Activated CD4-positive, alpha-beta T cell treated with anti-CD3 and anti-CD28 coated beads, Interleukin-2, amount 50 U/mL, for 4 hours (primary cell): ENCODE results near the gene FAM13C.

ENCODE experiments used
- DNase-seq, 2 experiments: peaks; one replicate each; pipeline ENCODE4 v3.0.0-alpha.2; 2020

FAM13C gene

DNA sequence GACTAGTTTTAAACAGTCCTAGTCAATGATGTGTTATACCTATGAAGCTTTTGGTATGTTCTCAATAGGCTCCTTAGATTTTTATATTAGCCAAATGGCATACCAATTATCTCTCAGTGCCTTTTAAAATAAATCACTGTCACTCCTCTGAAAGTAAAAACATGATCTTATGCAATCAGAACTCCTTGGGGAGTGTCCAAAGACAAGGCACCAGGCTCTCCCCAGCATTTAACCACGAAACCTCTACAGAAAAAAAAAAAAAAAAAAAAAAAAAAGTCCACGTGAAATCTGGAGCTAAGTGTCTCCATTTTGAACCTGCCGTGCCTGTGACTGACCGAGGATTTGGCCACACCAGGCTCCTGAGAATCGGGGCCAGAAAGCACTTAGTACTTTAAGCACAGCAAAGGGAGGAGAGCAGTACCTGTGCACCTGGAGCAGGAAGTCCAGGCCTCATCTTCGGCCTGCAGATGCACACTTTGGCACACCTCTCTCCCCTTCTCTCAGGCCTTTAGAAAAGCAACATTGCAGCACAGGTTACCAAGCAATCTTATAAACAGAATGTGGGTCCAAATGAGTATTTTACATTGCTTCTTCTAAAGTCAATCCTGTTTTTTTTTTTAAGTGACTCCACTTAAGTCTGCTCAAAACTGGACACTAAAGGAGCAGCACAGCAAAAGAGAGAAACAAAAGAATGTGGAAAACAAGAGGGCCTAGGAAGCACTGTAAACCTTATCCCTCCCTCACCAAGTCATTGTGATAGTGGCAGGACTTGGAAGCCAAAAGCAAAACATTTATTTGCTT lies 1.5 kb downstream of the FAM13C start:
- no peak for DNase-seq

GRCh38 chr10:59358576-59358975 lies 3.8 kb downstream of the FAM13C start:
- DNase-seq: no peak

DNA sequence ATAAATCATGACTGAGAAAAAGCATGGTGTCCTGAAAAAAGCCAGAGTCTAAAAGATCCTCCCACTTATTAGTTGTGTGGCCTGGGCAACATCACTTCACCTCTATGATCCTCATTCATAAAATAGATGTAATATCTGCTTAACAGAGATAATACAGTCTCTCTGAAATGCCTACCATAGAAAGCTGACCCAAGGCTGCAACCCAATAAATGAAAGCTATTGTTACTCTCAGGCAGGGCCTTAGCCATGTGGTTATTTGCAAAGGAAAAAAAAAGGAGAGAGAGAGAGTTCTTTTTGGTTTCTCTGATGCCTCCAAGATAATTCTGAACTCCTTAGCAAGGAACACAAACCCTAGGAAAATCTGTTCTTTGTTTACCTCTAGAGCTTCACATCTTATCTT lies 7.9 kb downstream of the FAM13C start:
- DNase-seq: no peak

GRCh38 chr10:59350558-59350957 lies 11.8 kb downstream of the FAM13C start:
- DNase-seq: no peak

DNA sequence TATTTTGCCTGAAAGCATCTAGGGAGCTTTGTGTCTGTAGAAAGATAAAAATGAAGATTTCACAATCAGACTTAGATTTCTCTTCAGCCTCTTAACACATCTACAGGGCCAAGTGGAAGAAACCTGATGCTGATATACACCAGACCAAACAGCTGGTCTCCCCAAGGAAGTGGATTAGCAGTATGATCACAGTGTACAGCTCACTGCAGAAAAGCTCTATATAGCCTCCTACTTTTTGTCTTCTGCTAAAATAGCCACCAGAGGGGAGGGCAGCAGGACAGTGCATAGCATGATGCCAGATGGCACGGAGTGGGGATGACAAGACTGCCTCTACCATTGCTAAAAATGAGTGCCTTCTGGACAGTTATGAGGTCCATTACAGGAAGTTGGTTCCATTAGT lies 16.0 kb downstream of the FAM13C start:
- DNase-seq: no peak

- DNase-seq: no peak
Observed at GRCh38 chr10:59342723-59343122, 19.6 kb downstream of the FAM13C start.

DNA sequence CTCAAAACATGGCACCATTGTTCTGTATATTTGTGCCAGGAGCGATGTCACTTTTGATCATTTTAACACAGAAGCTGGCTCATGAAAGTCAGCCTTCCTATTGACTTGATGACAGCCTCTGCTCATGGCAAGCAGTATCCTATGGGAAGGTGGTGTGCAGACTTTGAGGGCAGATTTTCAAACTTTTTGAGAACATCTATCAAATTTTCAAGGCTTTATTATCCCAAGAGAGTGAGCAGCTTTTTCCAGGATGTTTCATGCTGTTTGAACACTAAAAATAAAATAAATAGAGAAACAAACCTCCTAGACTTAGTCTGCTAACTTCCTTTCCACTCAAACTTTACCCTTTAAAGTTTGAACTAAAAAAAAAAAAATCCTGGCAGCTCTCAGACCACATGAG lies 20.3 kb downstream of the FAM13C start:
- no peak for DNase-seq

DNA sequence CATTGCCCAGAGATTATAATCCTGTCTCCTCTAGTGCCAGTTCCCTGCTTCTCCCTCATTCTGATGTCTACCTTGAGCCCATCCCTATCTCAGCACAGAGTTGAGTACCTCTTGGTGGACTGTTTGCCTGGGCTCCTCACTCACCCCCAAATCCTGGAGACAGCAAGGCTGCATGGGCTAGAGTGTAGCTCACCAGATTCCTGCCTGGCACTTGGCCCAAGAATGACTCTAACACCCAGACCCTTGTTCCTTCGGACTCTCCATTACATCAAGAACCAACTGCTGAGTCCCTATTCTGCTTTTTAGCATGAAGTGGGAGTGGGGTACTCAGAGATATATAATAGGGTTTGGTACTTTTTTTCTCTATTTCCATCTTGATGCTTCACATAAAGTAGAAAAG lies 22.1 kb downstream of the FAM13C start:
- no peak for DNase-seq

GRCh38 chr10:59339351-59339750 lies 23.0 kb downstream of the FAM13C start:
- no peak for DNase-seq

GRCh38 chr10:59337201-59337652 lies 25.1 kb downstream of the FAM13C start:
- DNase-seq: no peak

DNA sequence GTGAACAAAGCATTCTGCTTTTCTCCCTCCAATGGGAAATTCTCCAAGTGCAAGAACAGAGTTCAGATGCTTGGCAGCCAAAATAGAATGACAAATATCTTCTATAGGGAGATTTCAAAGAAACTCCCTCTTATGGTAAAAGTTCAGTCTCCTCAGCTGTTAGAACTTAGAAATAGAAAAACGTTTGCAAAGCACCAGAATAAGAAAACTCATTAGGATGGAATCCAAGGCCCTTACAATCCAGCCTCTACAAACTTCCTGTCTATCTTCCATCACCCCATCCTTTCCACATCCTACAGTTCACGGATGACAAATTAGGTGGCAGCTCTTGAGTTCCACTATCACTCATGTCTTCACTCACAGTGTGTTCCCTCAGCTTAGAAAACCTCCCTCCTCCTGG lies 25.7 kb downstream of the FAM13C start:
- DNase-seq: no peak

GRCh38 chr10:59335497-59335896 lies 26.9 kb downstream of the FAM13C start:
- DNase-seq: no peak

DNA sequence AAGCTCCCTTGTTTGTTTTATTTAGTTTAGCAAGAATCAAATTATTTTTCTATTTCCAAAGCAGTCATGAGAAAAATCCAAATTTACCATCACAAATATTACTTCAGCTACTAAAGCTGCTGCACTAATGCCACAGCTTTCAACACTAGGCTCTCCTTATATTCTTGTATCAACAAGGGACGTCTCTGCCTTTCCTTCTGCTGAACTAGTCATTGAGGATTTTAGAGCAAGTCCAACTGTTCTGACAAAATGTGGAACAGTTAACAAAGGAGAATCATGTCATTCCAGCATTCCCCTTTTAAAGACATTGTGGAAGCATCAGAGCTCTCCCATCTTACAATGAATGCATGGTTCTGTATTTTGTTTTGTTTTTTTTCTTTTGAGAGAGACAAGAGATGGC lies 28.6 kb downstream of the FAM13C start:
- DNase-seq: no peak

DNA sequence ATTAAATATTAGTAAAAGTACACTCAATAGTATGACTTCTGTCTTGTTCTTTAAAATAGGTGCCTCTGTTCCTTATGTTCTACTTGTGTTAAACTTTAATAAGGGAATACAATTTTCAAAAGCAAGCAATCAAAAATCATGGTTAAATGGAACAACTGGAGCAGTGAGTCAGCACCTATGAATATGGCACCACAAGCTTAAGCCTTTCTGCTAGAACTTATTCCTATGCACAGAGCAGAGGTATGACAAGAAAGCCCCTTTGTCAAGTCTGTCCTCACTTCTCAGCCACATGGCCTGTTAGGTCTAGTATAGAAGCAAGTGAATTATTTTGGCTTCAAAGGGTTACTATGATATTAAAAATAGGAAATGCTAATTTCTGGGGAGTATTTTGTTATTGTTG lies 29.8 kb downstream of the FAM13C start:
- DNase-seq: no peak

DNA sequence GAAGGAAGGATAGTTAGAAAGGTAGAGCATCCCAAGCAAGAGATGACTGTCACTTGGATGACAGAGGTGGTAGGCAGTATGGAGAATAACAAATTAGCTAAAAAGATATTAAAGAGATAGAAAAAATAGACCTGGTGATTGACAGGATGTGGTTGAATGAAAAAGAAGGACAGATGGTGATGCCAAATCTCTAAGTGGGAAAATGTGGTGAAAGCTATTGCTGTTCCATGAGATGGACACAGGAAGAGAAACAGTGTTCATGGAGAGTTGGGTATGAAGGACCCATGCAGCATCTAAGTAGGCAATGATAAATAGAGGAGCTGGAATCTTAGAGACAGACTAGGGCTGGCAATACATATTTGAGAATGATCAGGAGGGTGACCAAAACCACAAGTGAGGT lies 30.7 kb downstream of the FAM13C start:
- DNase-seq: no peak

DNA sequence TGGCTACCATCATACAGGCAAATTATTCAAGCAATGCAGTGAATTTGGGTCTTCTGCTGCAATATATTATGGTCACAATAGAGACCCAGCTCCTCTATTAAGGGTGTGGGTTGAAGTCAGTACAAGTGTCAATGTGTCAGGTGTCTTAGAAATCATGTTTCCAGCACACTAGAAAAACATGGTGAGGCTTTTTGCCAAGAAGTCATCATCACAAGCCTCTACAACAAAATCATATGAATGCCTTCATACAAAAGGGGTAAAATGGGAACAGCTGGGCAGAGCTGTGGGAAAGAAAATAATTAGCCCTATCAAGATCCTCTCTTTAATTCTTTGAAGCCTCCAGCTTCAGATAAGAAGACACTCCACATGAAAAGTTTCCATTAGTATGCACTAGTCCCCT lies 37.2 kb downstream of the FAM13C start:
- no peak for DNase-seq

GRCh38 chr10:59324597-59324996 lies 37.8 kb downstream of the FAM13C start:
- no peak for DNase-seq

- DNase-seq: no peak
Observed at GRCh38 chr10:59323831-59324401, 38.4 kb downstream of the FAM13C start.

GRCh38 chr10:59323036-59323459 lies 39.3 kb downstream of the FAM13C start:
- no peak for DNase-seq

- no peak for DNase-seq
Observed at GRCh38 chr10:59322131-59322530, 40.2 kb downstream of the FAM13C start.

DNA sequence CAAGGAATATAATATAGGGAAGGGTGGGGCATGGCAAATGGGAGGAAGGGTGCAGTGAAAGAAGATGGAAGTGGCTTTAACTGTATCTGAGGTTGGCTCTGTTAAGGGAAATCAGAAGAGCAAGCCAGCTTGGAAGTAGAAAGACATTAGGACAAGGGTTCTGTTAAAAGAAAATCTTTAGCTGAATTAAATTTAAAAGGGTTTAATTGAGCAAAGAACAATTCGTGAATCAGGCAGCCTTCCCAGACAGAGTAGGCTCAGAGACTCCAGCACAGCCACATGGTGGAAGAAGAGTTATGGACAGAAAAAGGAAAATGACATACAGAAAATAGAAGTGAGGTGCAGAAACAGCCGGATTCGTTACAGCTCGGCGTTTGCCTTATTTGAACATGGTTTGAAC lies 42.0 kb downstream of the FAM13C start:
- no peak for DNase-seq

DNA sequence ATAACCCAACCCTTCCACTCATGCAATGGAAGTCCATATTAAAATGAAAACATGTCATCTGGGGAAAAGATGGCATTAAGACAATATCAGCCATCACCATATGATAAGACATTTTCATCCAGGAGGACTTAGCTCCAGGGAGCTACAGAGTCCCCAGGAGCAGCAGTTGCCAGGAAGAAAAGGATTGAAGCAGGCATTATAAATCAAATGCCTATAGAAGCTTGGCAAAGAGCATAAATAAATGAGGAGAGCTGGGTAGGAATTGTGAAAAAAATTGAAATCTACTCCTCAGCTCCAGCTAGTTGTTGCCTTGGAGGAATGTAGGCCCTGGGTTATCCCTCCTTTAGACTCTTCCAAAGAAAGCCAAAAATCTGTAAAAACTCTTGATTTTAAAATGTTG lies 42.5 kb downstream of the FAM13C start:
- DNase-seq: no peak

DNA sequence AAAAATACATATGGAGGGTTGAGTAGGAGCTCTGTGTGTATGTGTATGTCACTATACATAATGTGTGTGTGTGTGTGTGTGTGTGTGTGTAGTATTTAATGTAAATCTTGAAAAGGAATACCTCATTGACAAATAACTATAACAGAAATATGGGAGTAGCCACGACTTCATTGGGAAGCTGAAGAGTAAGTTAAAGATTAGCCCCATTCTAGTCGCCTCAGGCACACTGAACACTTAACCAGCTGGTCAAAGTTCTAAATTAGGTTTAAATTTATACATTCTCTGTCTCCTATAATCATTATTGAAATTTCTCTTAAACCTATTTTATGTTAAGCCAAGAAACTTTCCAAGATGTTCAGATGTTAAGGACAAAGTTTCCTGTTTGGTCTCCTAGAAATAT lies 45.3 kb downstream of the FAM13C start:
- DNase-seq: no peak

DNA sequence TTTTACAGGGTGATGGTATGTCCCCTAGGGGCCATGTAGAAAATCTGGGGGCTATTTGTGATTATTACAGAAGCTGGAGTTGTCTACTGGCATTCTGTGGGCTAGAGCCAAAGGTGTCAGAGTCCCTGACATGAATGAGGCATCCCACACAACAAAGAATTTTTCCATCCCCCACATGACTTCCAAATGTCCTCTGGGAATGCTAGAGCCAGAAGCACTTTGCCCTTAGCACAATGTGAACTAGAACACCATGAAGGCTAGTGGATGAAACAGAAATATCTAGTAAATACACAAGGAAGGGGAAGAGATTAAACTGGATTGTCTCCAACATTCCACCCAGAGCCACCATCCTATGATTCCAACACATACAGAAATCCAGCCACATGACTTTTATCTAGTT lies 46.9 kb downstream of the FAM13C start:
- DNase-seq: no peak

- DNase-seq: no peak
Observed at GRCh38 chr10:59314268-59314667, 48.1 kb downstream of the FAM13C start.
